HG02981 (cell line): ENCODE measurements around the gene ABI3BP.
"Not testable (repeated sequence)": the region's sequence is repeated elsewhere in the genome, so short reads cannot be mapped to it uniquely, and the experiment has no call there.

Source experiments
- ATAC-seq: cut with Tn5 transposase; IDR thresholded peaks from one replicate; pipeline ENCODE4 v1.9.1; 2021; ENCODE audit warnings: mild to moderate bottlenecking, moderate library complexity; ENCODE audit not compliant: unreplicated experiment

Gene ABI3BP

GRCh38 chr3:100953103-100953502 lies 40.1 kb downstream of the ABI3BP start:
- ATAC-seq: no peak

- ATAC-seq: no peak
These were observed 46.1 kb downstream of the ABI3BP start for GRCh38 chr3:100947119-100947518.

- not testable (repeated sequence) for ATAC-seq
These were observed 47.1 kb downstream of the ABI3BP start for GRCh38 chr3:100946096-100946495.

- no peak for ATAC-seq
These were observed 51.8 kb downstream of the ABI3BP start for GRCh38 chr3:100941451-100941850.

GRCh38 chr3:100941041-100941440 lies 52.2 kb downstream of the ABI3BP start:
- no peak for ATAC-seq

- no peak for ATAC-seq
These were observed 56.3 kb downstream of the ABI3BP start for GRCh38 chr3:100936931-100937330.

- ATAC-seq: no peak
These were observed 60.7 kb downstream of the ABI3BP start for GRCh38 chr3:100932491-100932890.

- no peak for ATAC-seq
These were observed 64.4 kb downstream of the ABI3BP start for GRCh38 chr3:100928638-100929428.

- no peak for ATAC-seq
These were observed 65.4 kb downstream of the ABI3BP start for GRCh38 chr3:100927775-100928174.

GRCh38 chr3:100915706-100916495 lies 77.3 kb downstream of the ABI3BP start:
- no peak for ATAC-seq

- ATAC-seq: no peak
These were observed 79.2 kb downstream of the ABI3BP start for GRCh38 chr3:100913870-100914648.

- no peak for ATAC-seq
These were observed 80.2 kb downstream of the ABI3BP start for GRCh38 chr3:100912976-100913545.

GRCh38 chr3:100912571-100912970 lies 80.7 kb downstream of the ABI3BP start:
- ATAC-seq: no peak

GRCh38 chr3:100911956-100912355 lies 81.3 kb downstream of the ABI3BP start:
- ATAC-seq: no peak

GRCh38 chr3:100910986-100911385 lies 82.2 kb downstream of the ABI3BP start:
- ATAC-seq: no peak

GRCh38 chr3:100902572-100902971 lies 90.6 kb downstream of the ABI3BP start:
- ATAC-seq: no peak

- no peak for ATAC-seq
These were observed 92.4 kb downstream of the ABI3BP start for GRCh38 chr3:100900671-100901335.

GRCh38 chr3:100899440-100900091 lies 93.7 kb downstream of the ABI3BP start:
- peak; percentile 70 for ATAC-seq

GRCh38 chr3:100898681-100899080 lies 94.5 kb downstream of the ABI3BP start:
- ATAC-seq: no peak

GRCh38 chr3:100896994-100897393 lies 96.2 kb downstream of the ABI3BP start:
- no peak for ATAC-seq
